Kidney capillary endothelial cell (primary cell): ENCODE results near the gene NR3C2.
"Not testable (repeated sequence)": the region's sequence is repeated elsewhere in the genome, so short reads cannot be mapped to it uniquely, and the experiment has no call there.

ENCODE experiments used
- DNase-seq: peaks from one replicate; pipeline ENCODE4 v3.0.0-alpha.2; 2018; ENCODE audit warnings: low spot score

NR3C2 gene

DNA sequence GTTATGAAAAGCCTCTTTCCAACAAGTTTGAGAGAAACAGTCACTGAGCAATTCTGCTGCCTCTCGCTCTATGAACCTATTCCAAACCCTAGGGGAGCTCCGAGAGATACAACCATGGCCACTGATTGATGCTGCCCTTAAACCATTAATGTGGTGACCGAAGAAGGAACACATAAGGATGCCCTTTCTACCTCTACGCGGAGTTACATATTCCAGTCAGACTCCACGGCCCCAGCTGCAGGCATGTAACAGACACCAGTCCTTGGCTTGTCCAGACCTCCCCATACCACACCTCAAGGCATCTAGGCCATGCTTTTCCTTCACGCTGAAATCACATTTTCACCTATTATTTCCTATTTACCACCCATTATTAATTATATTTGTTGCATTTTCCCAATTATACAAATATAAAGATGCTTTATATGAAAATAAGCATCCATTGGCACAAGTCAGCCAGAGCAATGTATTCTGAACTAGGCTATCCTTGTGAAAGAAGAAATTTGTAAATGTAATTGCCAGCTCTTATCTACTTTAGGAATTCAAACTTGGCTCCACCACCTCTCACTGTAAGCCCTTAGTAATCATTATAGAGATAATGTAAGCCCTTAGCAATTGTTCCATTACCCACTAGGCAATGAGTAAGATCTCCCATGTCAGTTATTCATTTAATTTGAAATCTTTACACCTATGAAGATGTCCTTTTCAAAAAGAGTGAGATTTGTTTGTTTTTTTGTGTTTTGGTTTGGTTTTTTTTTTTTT lies 338.4 kb downstream of the NR3C2 start:
- DNase-seq: no peak

DNA sequence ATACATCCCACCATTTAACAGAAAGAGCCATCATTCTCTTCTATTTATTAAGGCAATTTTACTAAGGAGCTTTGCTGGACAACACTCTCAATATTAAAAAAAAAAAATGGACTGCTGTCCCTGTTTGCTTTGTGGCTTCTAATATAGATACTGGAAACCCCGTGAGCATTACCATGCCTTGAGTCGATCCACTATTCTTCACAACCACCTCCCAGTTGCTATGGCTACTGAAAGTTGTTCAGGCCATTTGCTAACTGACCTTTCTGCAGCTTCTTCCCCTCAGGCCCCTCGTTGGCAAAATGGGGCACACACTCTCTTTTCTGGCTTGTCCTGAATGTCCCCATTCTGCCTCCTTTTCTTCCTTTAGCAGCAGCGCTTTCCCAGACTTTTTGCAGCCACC lies 340.4 kb downstream of the NR3C2 start:
- no peak for DNase-seq

DNA sequence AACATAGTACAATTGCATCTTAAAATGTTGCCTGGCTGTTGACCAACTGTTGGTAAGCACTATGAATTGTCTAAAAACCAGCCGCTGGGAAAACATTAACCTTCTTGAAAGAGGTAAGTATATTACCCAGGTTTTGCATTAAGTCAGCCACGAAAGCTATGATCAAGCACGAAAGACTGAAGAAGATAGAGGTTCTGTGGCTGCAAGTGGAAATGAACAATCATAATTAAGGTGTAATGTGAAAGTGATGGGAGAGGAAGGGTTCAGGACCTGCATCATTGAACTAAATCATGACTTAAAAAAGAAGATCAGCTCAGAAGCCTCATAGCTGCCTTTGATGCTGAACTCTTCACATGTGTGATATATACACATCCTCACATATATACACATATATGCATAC lies 341.0 kb downstream of the NR3C2 start:
- no peak for DNase-seq

DNA sequence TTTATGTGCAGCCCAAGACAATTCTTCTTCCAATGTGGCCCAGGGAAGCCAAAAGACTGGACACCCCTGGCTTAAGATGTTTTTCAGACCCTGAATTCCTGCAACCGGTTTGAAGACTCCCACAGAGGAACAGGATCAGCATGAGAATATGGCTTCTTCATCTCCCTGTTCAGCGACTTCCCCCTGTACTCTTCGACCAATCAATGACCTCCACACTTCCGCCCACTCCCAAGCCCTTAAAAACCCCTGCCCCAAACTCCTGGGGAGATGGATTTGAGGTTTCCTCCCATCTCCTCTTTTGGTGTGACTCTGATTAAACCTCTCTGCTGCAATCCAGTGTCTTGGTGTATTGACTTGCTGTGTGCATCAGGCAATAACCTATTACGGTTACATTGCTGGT lies 344.4 kb downstream of the NR3C2 start:
- no peak for DNase-seq

DNA sequence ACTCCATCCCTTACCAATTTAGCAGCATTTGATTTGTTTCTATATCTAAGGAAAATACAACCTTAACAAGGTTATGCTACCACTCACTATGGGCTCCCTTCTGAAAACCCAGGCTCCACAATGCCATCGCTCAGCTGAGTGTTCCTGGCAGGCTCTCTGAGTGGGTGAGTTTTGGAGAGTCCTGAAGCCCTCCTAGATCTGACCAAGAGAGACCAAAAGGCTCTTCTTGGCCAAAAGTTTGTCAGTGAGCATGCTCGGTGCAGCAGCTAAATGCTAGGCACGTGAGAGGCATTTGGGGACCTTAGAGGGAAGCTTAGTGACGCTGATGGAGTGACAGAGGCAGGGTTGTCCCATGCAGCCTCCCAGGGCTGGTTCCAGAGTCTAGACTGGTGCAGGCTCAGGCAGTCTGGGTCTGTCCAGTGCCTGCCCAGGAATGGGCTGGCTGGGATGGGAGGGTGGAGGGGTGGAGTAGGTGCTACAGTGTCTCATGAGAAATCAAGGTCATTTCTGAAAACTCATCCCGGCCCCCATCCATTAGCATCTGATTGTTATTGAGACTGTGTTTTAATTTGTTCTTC lies 346.8 kb downstream of the NR3C2 start:
- no peak for DNase-seq

GRCh38 chr4:148094149-148094548 lies 348.1 kb downstream of the NR3C2 start:
- DNase-seq: no peak

DNA sequence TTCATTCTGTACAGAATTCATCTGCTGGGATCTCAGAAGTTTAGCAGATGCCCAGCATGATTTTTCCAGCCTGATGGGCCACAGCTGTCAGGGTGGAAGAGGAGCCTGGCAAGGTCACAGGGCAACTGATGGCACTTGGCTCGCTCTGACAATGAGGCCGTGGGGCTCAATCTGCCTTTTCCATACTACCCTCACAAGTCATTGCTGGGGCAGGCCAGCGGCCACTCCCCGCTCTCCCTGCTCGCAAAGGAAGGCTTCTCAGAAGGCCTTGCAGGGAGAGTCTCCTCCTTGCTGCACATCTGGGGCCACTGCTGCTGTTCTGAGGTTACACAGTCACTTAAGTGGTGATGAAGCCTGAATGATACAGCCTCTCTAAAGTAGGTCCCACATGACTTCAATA lies 349.1 kb downstream of the NR3C2 start:
- DNase-seq: no peak

- no peak for DNase-seq
These were observed 349.7 kb downstream of the NR3C2 start for GRCh38 chr4:148092316-148093014.

- DNase-seq: no peak
These were observed 350.3 kb downstream of the NR3C2 start for GRCh38 chr4:148091896-148092295.

DNA sequence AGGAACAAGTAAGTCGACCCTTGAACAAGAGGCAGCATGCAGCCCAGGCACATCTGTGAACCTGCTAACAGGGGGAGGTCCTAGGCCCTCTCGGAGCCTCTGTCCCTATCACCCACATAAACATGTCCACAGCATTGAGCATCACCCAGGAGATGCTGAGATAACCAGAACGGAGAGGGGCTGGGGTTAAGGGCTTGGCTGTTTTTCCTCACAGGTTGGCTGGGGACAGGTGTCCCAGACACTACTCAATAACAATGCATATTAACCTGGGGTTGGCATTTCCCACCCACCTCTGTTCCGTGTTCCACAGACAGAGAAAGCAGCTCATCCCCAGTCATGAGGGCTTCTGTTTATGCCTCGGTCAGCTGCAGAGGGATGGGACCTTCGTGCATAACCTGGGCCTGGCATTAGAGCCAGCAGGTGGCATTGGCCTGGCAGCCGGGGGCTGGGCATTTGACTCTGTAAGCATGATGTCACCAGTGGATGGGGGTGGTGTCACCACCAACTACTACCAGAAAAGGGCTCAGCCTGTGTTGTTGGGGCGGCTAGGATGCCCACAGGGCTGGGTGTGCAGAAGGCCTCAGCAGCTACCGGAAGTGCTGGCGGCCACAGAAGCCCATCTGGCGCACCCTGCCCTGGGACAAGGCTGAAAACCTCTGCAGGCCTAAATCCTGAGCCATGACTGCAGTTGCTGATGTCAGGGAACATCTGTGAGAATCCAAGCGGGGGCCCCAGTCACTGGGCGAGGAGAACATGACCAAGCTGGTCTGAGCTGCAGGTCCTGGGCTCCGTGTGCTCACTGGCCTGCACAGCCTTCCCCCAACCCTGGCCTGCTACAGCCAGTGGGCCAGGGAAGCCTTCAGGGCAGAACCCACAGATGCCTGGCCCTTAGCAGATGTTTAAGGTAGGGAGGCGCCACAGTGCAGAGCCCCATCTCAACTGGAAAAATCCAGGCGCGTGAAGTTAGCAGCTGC lies 351.4 kb downstream of the NR3C2 start:
- no peak for DNase-seq

DNA sequence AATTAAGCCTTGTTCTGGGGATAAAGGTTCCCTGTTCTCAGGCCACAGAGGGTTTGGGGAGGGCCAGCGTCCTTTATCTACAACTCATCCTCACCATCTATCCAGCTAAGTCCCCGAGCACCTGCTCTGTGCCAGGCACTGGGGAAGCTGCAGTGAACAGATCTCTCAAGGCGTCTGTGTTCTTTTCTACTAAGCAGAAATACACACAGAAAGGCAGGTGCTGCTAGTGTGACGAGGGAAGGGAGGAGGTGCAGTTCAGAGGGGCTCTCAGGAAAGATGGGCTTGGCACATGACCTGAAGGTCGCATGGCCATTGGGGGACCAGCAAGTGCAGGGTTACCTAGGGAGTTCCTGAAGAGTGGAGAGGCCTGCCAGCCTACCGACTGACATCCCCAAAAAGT lies 352.2 kb downstream of the NR3C2 start:
- DNase-seq: no peak

DNA sequence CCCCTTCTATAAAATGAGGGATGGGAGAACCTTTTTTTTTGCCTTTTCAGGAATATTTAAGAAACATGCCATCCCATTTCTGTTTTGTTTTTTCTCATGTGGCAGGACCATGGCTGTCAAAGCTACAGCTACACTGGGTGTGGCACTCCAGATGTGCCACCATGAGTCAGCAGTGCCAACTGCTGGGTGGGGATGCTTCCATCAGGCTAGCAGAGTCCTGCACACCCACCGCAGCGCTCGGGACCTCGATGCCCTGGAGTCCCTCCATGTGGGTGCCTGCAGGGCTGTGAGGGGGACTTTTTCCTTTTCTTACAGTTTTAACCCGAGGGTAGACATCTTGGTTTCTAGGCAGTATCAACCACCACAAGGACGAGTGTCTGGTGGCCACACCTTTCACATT lies 352.6 kb downstream of the NR3C2 start:
- no peak for DNase-seq

GRCh38 chr4:148083073-148083472 lies 359.1 kb downstream of the NR3C2 start:
- not testable (repeated sequence) for DNase-seq

DNA sequence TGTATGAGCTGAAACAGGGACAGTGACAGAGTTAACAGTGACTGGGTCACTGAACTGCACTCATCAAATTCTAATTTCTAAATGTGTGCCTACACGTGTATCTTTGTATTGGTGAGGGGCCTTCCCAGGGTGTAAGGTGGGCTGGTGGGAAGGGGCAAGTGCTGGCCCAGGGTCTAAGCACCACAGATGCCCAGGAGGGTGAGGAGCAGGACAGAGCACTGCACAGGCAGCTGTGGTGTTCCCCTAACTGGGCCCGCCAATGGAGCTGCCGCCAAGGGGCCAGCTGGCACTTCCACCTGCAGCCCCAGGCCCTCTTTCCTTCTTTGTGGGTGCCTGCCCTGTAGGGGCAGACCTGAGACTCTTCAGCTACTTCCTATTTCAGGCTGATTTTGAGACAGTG lies 360.5 kb downstream of the NR3C2 start:
- DNase-seq: no peak

GRCh38 chr4:148081267-148081666 lies 360.9 kb downstream of the NR3C2 start:
- DNase-seq: no peak

GRCh38 chr4:148079961-148080360 lies 362.3 kb downstream of the NR3C2 start:
- no peak for DNase-seq

GRCh38 chr4:148078061-148078460 lies 364.2 kb downstream of the NR3C2 start:
- no peak for DNase-seq

DNA sequence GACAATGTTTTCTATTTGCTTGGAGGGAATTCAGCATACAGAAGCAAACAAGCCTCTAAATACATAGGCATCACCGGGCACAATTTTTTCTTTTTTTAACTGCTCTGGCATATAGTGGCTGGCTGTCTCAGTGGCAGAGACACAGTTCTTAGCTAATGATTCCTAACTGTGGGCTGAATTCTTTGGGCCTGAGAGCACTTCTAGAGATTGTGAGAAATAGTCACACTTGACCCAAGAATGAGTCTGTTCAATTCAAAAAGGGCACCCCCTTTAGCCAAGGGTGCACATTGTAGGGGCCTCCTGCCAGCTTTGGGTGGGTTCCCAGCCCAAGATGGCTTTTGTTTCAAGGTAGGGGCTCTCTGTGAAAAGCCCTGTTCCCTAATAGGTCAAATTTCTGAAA lies 364.6 kb downstream of the NR3C2 start:
- DNase-seq: no peak

- DNase-seq: no peak
These were observed 365.2 kb downstream of the NR3C2 start for GRCh38 chr4:148076964-148077363.

GRCh38 chr4:148075438-148075837 lies 366.8 kb downstream of the NR3C2 start:
- DNase-seq: no peak

- no peak for DNase-seq
These were observed 367.8 kb downstream of the NR3C2 start for GRCh38 chr4:148074462-148074861.

DNA sequence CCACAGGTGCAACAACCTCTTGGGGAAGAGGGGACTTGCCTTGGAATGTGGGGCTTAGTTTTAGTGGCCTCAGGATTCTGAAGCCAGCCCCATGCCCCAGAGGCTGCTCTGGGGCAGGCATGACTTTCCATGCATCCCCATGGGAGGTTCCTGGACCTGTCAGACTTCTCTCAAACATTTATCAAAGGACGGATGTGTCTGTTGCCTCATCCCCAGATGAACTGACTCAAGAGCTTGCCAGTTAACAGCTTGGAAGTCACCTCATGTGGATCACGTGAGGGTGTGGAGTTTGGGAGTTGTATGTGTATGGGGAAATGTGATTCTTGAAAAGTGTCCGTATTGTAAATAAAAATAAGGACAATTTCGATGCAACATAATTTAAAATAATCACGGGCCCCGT lies 368.9 kb downstream of the NR3C2 start:
- no peak for DNase-seq
